Endothelial cell of umbilical vein (primary cell): Measurements from ENCODE around the gene RHBDF1.

Experiments used
- CTCF ChIP-seq, 2 donors: IDR thresholded peaks; 1 replicate in 1 of 2; 2 replicates in 1 of 2; pipeline ENCODE4 v1.5.1; 2011; ENCODE audit warnings: low read length in 2 of 2, mild to moderate bottlenecking in 2 of 2, moderate library complexity in 2 of 2, control low read depth in 1 of 2, inconsistent platforms in 1 of 2, low read depth in 1 of 2; ENCODE audit not compliant: insufficient read depth in 1 of 2; ENCODE audit errors: extremely low read depth in 1 of 2
- FOS ChIP-seq: IDR thresholded peaks from 2 replicates; pipeline ENCODE4 v1.6.1; 2011; ENCODE audit warnings: mild to moderate bottlenecking, low read length, moderate library complexity, borderline replicate concordance; ENCODE audit not compliant: insufficient read depth
- GATA2 ChIP-seq: IDR thresholded peaks from 2 replicates; pipeline ENCODE4 v1.7.0; 2011; ENCODE audit warnings: low read depth, mild to moderate bottlenecking, moderate library complexity, mixed read lengths, low read length; ENCODE audit not compliant: insufficient read length, insufficient read depth
- MAX ChIP-seq: IDR thresholded peaks from 2 replicates; pipeline ENCODE4 v1.6.1; 2011; ENCODE audit not compliant: insufficient read depth, insufficient read length
- POLR2A ChIP-seq: IDR thresholded peaks from 2 replicates; pipeline ENCODE4 v1.6.1; 2012; ENCODE audit warnings: low read depth, mild to moderate bottlenecking, control low read depth, low read length
- POLR2AphosphoS5 ChIP-seq: IDR thresholded peaks from 2 replicates; pipeline ENCODE4 v1.6.1; 2012; ENCODE audit warnings: low read depth, mild to moderate bottlenecking, control low read depth, low read length, moderate library complexity; ENCODE audit not compliant: insufficient read depth

- TF ChIP-seq POLR2AphosphoS5 = no peak
- no peak for TF ChIP-seq CTCF (IDR thresholded peaks at IDR 0.05; ENCODE audit: extremely low read depth in 1 of 2, insufficient read depth in 1 of 2, low read depth in 1 of 2, low read length in 2 of 2)
- TF ChIP-seq GATA2 = no peak
- no peak for TF ChIP-seq FOS
- TF ChIP-seq MAX = no peak
- no peak for TF ChIP-seq POLR2A
Observed at GRCh38 chr16:63998-64913, 8.2 kb downstream of the RHBDF1 start.
